Inflammatory macrophage treated with lipopolysaccharide for 1 hour (primary cell): ENCODE data around the gene MARCHF11.

Experiments
- DNase-seq, 2 donors: peaks; one replicate each; pipeline ENCODE4 v3.0.0-alpha.2; 2020 to 2022

MARCHF11 gene

DNA sequence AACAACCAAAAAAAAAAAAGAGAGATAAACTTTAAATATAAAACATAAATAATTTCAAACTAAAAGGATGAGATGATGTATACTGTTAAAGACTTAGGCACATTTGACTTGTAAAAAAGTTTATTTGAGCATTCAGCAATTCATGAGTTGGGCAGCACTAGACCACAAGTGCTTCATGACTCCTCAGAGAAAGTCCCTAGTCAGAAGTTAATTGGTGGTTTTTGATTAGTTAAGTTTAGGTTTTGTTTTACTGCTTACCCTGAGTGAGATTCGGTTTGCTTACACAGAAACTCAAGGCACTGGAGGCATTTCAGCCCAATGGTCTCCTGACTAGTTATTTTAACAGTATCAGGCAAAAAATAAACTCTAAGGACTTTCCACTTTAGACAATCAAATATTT is 129.2 kb downstream of the MARCHF11 start:
- DNase-seq, result no peak

DNA sequence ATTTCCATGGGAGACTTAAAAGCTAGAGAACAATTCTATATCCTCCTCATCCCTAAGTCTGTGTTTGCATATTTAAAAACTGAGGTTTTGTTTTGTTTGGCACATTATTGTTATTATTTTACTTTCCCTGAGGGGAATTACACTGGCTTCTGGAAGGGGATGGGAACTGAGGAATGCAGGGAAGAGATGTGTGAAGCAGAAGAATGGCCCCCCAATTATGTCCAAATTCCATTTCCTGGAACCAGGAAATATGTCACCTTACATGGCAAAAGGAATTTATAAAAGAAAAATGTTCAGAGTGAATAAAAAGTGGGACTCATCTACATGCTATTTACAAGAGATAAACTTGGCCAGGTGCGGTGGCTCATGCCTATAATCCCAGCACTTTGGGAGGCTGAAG is 129.8 kb downstream of the MARCHF11 start:
- no peak for DNase-seq

DNA sequence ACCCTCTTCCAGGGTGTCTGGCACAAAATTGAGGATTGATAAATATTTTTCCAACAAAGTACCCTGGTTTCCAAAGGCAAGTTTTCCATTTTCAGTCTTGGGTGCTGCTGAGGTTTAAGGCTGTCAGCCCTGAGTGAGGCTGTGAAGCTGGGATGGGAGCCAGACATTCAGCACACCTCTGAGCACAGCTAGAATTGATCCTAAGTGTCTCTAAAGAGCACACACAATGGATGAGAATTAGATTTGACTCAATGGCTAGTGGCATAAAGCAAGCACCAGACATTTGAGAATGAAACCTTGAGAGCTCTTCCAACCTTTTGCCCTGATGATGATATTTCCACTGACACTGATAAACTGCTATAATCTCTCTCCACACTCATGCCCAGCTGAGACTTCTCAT is 131.5 kb downstream of the MARCHF11 start:
- no peak for DNase-seq

DNA sequence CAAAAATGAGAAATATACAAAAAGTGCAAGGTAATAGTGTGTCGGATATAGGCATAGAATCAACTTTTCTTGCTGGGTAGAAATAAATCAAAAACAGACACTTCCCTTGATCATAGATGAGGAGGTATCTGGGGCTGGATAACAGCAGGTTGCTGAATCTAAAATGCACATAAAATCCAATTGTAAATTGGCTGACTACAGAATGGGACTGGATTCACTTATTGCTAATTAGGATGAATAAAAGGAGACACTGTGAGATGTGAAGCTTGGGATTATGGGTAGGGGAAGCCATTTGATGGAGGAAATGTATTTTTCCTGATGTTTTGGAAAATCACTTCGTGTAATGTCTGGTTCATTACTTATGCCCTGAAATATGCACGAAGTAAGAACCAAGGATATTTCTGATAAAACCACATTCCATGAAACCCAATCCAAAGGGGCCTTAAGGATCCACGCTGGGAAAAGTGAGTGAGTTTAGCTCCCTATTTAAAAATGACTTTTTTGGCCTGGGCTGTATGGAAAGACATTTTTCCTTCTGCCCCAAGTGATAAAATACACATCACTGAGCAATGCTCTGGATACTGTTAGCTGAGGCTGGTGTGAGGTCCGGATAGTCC is 136.1 kb downstream of the MARCHF11 start:
- no peak for DNase-seq

- DNase-seq, result no peak
These were observed 142.3 kb downstream of the MARCHF11 start for GRCh38 chr5:16037121-16037845.

DNA sequence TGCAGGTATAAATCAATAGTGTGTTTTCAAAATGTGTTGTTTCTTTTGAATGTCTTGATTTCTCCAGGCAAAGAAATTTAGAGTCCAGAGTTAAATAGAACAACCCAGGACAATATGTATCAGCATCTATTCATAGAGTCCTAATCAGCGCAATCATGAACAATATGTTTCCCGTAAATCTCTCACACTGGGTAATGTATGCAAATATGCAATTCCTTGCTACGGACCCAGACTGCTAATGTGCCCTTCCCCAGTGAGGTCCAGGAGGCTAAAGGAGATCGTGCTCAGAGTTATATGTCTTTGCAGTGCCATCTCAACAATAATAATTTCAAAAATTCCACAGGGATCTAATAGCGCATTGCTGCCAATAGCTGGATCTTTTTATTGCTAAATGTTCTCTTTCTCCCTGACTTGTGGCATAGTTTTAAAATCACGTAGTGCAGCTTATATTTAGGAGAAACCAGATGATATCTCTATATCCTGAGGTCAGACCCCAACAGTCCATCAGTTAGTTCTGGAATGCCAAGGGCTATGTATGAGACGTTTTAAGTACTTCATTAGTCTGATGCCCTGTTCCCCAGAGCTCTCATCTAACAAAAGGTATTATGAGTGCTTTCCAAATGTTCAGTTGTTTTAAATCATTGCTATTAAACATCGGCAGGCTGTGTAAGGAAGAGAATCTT is 145.1 kb downstream of the MARCHF11 start:
- no peak for DNase-seq

- DNase-seq, result no peak
These were observed 146.2 kb downstream of the MARCHF11 start for GRCh38 chr5:16033187-16033925.

DNA sequence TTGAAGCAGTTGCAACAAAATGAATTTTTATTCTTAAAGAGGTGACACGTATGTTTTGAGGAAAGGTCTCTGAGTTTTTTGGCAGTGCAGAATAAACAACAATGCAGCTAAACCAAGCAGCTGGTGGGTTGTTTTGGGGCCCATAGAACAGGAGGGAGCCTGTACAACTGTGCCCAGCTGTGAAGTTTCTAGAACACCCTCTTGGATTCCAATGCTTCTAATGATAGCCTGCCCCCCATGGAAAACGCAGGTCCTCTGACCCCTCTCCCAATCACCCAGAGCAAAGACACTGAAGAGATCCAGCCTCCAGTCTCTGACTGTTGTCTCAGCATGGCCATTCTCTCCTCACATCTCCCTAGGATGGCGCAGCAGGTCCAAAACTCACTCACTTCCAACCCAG is 150.9 kb downstream of the MARCHF11 start:
- no peak for DNase-seq

DNA sequence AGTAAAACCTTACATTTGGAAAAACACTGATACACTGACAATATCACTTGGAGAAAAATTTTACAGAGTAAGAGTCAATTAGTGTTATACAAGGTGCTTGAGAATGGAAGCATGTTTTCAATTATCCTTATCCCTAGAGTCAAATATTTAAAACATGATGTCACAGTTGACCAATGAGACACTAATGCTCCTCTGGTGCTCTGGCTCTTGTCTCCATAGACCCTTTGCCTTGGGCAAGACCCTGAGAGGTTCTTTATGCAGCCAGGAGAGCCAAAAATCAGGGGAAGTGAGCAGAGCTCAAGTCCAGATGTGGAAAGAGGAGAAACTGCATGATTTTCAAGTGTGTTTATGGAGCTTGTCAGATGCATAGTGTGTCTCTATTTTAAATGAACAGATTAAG is 153.9 kb downstream of the MARCHF11 start:
- no peak for DNase-seq

- DNase-seq, result no peak
These were observed 160.6 kb downstream of the MARCHF11 start for GRCh38 chr5:16018970-16019369.

DNA sequence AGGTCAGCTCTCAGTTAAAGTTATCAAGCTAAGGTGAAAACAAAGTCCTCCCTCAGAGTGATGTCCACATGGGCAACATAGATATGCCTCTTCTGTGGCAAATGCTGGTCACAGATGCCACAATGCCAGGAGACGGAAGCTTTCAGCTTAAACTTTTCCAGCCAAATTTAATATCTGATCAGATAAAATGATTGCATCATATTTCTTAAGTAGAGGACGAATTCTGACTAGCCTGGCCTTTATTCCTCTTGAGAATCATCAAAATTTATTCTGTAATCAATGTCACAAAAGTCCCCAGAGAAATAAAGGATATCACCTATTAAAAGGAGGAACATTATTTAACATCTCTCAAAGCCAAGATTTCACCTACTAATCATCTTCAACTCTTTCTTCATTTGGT is 161.9 kb downstream of the MARCHF11 start:
- DNase-seq, result no peak
